Measurements from ENCODE around the gene OR2T11.
A peak's percentile ranks its signal among the peaks of the same experiment; 100 is the strongest.
"Not testable (repeated sequence)": the region's sequence is repeated elsewhere in the genome, so short reads cannot be mapped to it uniquely, and the experiment has no call there.

Gene OR2T11

GRCh38 chr1:248634991-248635390 is at the start of gene OR2T11:
TSS of gene OR2T11 (minus strand) at chr1:248635091. CDS start at chr1:248627128, 7,963 bp downstream.
- DNase-seq = not testable (repeated sequence)

DNA sequence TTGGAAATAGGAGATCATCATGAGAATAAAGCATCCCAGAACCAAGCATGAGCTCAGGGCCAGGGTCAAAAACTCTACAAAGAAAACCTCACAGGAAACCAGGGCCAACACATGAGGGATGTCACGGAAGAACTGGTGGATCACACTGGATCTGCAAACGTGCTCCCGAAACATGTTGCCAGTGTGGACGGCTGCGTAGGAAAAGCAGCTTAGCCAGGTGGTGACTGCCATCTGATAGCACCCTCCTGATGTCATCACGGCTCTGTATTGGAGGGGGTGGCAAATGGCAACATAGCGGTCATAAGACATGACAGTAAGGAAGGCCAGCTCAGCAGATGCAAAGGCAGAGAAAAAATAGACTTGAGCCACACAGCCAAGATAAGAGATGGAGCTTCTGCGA is 46.8 kb upstream of the OR2T11 start:
- DNase-seq = no peak

DNA sequence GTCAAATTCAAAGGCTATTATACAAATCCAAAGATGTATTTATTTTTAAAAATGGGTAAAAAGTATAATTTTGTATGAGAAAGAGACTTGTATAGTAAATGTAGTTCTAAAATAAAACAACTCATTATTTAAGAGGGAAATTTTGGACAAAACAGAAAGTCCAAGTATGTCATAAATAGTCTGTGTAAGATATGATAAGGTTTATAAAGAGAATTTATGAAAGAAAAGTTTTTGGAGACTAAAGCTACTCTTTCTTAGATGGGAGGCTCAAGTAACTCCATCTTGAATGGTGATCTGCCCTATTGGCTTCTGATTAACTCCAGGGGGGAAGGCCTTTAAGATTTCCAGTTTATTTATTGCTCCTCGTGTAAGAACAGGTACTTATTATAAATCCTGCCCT is 35.1 kb upstream of the OR2T11 start:
- DNase-seq = no peak

- not testable (repeated sequence) for DNase-seq
These were observed 28.8 kb upstream of the OR2T11 start for GRCh38 chr1:248663453-248664328.

DNA sequence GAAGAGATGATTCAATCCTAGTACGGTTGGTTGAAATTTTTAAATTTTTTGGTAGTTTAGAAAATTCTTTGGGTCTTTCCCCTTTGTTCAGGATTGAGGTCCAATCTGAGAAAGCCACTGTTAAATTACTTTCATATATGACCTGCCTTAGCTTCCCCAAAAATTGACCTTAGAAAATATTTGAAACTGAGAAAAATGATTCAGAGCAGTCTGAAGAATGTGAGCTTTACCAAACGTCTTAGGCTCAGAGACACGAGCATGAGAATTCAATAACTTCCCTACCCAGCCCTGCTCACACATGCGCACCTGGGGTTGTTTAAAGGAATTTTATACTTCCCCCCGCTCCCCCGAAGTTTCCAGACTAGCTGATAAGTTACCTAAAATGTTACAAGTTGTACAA is 21.9 kb upstream of the OR2T11 start:
- not testable (repeated sequence) for DNase-seq

- not testable (repeated sequence) for DNase-seq
These were observed 20.5 kb upstream of the OR2T11 start, which contains the start of gene OR2T27 for GRCh38 chr1:248655354-248655753. TSS of gene OR2T27 (minus strand) at chr1:248655528. CDS start at chr1:248650884, 4,644 bp downstream.

DNA sequence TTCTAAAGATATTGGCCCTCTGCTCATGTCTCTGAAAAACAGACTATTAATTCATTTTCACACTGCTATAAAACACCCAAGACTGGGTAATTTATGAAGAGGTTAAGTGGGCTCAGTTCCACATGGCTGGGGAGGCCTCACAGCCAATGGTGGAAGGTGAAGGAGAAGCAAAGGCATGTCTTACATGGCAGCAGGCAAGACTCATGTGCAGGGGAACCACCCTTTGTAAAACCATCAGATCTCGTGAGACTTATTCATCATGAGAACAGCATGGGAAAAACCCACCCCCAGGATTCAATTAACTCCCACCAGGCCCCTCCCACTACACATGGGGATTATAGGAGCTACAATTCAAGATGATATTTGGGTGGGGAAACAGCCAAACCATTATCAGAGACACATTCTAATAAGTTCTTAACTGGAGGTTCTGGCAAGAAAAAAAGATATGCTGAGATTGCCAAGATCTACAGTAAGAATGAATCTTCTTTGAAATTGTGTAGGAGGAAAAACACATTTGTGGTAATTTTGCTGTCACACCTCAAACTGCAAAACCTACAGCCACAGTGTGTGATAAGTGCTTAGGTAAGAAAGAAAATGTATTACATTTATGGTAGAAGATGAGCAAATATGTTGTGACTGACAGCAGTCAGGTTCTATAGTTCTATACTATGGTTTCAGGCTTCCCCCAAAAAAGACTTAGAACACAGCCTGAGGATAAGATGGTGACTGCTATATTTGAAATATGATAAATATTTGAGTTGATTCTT is 14.1 kb upstream of the OR2T11 start:
- DNase-seq = not testable (repeated sequence)

DNA sequence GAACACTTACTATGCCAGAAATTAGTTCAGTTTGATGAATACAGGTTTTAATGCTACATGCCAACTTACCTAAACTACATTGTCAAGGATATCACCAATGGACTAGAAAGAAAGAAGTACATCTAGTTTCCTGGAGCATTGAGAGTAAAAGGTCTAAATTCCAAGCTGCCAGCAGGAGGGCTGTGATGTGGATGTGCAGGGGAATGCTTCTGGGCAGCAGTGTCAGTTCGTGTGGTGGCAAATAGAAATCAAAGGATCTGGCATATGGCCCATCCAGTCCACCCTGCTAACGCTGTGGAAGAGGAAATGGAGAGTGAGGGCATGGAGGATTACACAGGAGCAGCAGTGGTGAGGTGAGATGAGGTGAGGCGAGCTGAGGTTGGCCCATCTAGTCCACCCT is 10.3 kb upstream of the OR2T11 start, which contains the start of gene OR2T35:
Gene OR2T35, minus strand, starts transcription at position 101 of the 400 bp plus-strand sequence. CDS start 6,020 bp downstream, outside the sequence.
- not testable (repeated sequence) for DNase-seq

DNA sequence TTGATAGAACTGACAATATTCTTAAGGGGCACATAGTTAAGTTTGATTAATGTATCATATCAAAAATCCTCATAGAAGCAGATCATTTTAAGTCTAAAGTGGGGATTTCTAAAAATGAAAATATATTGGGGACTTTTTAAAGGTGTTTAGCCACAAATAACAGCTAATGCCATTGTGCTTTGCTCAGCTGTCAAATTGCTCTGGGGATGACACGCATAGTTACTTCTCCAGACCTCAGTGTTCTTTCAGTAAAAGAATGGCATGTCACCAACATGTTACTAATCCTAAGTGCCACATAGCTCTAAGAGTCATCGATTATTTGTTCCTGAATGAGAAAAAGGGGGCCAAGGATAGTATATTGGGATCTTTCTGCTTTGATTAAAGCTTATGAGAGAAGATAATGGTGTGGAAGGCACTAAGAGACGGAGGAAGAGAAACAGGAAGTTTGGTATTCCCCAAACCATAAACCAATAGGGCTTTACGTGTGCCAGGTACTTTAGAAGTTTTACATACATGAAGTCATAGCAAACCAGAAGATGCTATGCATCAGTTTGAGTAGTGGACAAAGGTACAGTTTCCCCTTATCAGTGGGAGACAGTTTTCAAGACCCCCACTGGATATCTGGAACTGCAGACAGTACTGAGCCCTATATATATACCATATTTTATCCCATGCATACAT is 8.2 kb upstream of the OR2T11 start:
- DNase-seq = not testable (repeated sequence)

- DNase-seq = not testable (repeated sequence)
These were observed 6.7 kb upstream of the OR2T11 start for GRCh38 chr1:248641583-248641982.

- not testable (repeated sequence) for DNase-seq
These were observed 6.0 kb upstream of the OR2T11 start for GRCh38 chr1:248640906-248641305.

DNA sequence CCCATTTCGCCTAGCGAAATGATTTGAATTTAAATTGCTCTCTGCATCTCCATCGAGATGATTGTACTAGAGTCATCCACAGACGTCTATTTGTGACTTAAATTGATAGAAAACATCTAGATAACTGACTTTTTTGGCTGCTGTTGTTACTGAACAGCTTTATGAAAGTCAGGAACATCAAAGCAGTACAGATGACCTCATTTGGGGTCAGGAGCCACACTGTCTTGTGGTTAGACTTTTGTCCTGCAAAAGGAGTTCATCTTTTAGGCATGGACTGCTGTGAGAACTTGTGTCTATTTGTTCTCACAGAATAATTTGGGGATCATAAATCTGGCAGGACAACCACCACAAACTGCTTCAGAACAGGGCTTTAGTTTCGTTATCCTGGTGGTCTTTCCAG is 4.8 kb upstream of the OR2T11 start:
- DNase-seq = not testable (repeated sequence)

- not testable (repeated sequence) for DNase-seq
These were observed 1.7 kb upstream of the OR2T11 start for GRCh38 chr1:248636612-248637011.

- no peak for DNase-seq
These were observed 3.4 kb downstream of the OR2T11 start for GRCh38 chr1:248631354-248632008.

- DNase-seq = no peak
These were observed 4.3 kb downstream of the OR2T11 start for GRCh38 chr1:248630551-248630950.

DNA sequence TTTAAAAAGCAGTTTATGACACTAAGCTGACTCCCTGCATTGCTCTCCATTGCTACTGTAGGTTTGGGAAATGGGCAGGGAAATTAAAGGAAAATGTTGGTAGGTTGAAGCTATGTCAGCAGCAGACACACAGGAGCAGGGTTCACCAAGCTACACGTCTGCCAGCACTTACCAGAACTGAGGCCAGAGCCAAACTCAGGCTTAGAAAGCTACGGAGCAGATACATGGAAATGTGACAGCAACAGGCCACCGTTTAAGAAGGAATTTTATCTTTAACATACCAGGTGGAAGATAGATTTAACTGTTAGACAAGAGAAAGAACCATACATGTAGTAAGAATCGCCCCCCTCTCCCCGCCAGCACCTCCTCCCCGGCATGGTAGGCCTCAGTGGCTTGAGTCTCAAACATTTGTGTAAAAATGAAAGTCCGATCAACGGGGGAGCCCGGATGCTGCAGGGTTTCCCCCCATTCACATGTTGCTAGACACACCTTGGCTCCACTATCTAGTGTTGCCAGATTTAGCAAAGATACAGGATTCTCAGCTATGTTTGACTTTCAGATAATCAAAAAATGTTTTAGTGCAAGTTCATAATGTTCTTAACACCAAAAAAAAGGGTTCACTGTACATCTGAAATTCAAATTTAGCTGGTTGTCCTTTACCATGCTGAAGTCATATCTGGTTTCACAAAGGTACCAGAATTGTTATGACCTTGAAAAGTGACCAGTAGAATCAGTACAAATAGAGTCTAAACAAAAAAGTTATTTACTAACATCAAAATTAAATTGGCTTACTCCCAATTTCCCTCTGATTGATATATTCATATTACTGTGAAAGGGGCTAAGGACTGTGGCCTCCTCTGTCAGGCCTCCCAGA is 6.7 kb downstream of the OR2T11 start:
- no peak for DNase-seq

GRCh38 chr1:248625971-248626370 is 8.9 kb downstream of the OR2T11 start:
- DNase-seq = no peak

GRCh38 chr1:248625166-248625565 is 9.7 kb downstream of the OR2T11 start:
- no peak for DNase-seq

GRCh38 chr1:248622570-248623001 is 12.3 kb downstream of the OR2T11 start:
- no peak for DNase-seq

DNA sequence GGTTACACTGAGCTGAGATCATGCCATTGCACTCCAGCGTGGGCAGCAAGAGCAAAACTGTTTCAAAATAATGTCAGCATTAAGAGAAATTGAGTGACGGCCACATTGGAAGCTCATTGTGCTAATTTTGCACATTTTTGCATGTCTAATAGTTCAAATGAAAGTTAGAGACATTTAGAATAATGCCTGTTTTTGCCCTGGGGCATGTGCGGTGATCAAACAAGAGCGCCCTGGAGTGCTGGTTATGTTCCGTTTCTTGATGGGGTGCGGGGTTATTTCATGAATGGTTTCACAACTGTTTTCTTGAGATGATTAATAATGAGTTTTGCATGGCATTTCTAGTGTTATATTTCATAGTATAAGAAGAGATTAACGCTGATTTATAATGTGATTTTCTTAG is 13.1 kb downstream of the OR2T11 start:
- DNase-seq = no peak

DNA sequence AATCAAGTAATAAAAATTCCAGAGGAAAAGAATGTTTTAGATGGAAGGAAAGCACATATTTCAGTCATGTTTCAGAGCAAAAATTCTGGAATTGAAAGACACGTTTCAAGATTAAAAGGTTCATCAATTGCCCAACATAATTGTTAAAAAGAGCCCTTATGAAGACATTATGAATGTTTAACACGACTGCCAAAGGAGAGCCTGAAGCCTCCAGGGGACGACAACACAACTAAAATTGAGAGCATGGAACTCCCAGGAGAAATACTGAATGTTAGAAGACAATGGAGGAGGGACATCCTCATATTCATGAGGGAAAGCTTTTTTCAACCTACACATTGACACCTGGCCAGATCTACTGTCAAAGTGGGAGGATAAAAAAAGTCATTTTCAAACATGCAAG is 16.0 kb downstream of the OR2T11 start:
- peak in 1 of 2 experiments; percentile 71 for DNase-seq
